ENCODE results near the gene HOXA5.
A peak's percentile ranks its signal among the peaks of the same experiment; 100 is the strongest.

Gene HOXA5

DNA sequence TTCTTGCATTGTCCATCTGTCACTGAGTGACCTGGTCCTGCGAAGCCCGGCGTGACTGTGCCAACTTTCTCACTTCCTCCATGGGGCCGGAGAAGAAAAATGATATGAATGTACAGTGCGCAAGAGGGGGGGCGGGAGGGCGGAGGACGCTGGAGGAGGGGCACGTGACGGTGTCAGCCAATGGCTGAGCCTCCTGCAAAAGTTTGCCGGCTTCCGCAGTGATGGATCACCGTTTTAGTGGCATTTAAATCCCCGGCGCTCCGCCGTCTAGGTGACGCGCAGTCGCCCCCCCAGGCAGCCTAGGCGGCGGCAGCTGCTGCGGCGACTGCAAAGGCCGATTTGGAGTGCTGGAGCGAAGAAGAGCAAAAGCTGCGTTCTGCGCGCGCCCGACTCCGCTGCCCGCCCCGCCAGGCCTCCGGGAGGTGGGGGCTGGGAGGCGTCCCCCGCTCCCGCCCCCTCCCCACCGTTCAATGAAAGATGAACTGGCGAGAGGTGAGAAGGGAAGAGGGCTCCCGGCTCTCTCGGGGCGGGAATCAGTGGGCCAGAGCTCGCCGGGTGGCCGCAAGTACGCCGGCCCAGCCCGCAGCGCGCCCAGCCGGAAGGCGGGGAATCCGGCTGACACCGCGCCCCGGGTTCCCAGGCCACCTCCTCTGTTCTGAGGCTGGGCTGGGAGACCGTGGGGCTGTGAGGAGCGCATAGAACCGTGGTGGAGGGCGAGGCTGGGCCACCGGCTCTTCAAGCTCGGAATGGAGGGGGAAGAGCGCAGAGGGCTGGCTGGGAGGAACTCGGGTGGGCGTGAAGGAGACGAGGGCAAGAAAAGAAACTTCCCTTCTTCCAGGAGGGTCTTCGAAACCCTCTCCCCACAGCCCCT is 47.3 kb downstream of the HOXA5 start, which contains the start of gene HOXA1:
HOXA1 (minus strand) TSS at position 104 of the 871 bp plus-strand sequence; CDS start at position 16, 88 bp downstream.
- DNase-seq (ENCODE audit: low read depth) = peak; percentile 96

GRCh38 chr7:27095050-27095896 is 48.2 kb downstream of the HOXA5 start:
- DNase-seq (ENCODE audit: low read depth) = no peak

GRCh38 chr7:27094304-27095049 is 49.0 kb downstream of the HOXA5 start:
- DNase-seq (ENCODE audit: low read depth) = no peak

DNA sequence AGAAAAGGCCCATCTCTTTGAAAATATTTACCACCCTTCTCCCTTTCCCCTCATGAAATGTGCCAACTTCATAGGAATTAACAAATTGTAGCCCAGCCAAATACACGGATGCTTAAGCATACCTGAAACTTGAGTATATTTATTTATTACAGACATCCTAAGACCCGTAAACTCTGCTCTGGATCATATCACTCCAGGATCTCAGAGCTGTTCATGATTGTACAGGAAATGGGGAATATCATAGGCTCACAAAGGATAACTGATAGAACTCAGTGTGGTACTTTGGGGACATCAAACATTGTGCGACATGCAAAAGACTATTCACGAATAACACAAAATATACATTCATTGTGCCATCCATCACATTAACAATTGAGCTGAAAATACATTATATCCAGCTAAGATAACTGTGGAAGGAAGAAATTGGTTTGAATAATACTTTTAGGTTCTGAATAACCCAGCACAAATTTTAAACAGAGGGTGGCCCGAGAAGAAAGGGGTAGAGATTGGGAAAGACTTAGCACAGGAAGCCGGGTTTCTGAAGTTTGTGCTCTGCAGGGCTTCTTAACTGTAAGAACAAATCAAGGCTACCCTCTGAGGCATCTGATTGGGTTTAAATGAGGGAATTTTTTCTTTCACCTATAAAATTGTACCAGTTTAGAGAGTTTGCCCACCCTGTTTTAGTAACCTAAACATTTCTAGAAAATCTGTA is 50.1 kb downstream of the HOXA5 start:
- no peak for DNase-seq (ENCODE audit: low read depth)

GRCh38 chr7:27092819-27093110 is 50.7 kb downstream of the HOXA5 start:
- DNase-seq (ENCODE audit: low read depth) = no peak

DNA sequence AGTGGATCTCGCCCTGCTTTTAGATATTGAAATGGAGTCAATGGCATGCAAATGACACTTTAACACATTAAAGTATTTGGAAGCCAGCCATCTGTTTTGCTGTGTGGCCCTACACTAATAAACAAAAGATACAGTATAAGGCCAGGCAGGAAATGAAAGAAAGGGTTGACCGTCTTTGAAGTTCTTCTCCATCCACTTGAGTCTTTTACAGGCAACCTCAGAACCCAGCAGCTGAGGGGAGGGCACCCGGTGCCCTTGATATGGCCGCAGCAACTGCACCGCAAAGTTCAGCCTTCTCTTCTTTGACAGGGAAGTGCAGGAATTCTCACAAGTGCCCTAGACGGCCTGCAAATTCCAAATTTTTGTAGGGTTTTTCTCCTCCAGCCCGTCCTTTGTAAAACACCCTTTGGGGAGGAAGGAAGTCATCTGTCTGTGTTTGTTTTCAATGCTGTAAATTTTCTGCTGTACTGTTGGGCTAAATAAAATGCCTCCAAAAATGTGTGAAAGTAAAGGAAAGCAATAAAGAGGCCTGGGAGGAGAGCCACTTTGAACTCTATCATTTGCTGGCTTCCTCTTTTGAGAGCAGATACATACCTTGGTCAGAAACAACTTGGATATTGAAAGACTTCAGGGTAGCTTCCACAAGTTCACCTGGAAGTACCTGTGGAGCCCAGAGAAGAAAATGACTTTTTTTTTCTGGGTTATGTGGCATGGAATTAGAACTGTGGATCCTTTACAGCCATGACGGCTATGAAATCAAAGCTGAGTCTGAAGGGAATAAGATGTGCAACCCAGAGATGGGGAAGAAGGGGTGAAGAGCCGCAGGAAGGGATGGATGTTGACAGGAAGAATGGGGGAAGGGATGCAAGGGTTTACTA is 51.3 kb downstream of the HOXA5 start:
- DNase-seq (ENCODE audit: low read depth) = no peak

DNA sequence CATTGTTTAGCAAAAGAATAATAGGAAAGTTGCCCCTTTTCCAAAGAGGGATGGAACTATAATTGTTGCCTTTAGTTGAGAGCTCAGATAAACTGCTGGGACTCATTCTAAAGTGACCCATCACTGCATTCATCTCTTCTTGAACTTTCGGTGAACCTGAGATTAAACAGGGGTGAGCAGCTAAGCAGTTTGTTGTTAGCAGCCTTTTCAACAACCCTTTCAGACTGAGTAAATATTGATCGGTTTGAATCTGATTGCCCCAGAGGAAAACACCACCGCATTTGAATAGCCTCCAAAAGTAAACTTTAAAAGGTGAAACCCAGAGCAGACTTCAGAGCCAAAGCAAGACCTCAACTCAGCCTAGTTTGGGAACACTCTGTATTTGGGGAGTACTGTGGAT is 52.4 kb downstream of the HOXA5 start:
- no peak for DNase-seq (ENCODE audit: low read depth)
